Measurements from ENCODE around the gene SYT9.

The SYT9 gene

DNA sequence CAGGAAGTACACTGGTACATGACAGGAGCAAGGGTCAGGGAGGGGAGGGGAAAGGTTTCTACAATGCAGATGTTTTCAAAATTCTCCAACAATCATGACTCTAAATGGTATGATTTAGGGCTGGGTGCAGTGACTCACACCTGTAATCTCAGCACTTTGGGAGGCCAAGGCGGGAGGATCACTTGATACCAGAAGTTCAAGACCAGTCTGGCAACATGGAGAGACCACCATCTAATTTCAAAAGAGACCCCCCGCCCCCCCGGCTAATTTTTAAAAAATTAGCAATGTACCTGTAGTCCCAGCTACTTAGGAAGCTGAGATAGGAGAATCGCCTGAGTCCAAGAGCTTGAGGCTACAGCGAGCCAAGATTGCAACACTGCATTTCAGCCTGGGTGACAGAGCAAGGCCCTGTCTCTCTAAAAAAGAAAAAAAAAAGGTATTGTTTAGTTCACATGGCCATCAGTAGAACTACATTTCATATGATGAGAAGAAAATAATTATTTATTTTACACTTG lies 217.7 kb downstream of the SYT9 start:
- no peak for DNase-seq (ENCODE audit: low read depth, low spot score)

DNA sequence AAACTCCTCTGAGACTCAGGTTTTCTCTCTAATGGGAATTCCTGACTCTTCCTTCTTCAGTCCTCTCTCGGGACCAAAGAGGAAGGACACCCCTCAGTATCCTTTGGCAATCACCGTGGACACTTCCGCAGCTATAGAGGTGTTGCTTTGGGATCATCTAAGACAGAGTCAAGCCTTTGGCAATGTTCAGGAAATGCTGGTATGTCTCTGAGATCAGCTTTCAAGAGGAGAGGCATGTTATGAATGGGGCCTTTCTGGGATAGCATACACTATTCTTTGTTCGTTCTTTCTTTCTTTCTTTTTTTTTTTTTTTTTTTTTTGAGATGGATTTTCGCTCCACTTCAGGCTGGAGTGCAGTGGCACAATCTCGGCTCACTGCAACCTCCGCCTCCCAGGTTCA lies 219.4 kb downstream of the SYT9 start:
- DNase-seq (ENCODE audit: low read depth, low spot score) = no peak

DNA sequence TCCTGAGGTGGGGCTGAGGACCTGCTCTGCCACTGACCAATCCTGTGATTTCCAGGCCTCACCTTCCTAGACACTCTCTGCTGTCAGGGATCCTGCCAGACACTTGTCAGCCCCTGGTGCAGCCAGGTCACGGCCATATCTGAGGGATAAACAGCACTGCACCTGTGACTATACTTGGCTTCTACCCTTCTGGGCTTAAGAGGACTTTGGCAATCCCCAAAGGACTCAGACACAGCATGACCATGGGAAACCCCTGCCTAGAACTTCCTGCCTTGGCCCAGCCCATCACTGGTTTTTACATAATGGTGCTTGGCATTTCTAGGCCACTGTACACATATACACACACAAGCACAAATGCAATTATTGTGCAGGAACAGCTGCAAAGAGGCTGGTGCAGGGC lies 222.0 kb downstream of the SYT9 start:
- no peak for DNase-seq (ENCODE audit: low read depth, low spot score)

DNA sequence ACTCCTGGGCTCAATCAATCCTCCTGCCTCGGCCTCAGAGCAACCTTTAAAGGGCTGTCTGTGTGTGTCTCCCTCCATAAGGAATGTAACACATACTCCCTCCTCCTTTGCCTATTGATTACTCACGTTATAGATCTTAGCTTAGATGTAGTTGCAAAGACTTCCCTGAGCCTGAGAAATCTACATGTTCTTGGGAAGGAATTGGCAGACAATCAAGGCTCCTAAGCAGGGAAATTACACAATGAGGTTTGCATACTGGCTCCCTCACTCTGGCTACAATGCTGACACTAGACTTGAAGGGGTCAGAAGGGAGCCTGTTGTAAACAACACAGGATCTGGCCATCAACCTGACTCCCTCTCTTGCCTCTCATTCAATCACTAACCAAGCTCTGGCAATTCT lies 228.4 kb downstream of the SYT9 start:
- DNase-seq (ENCODE audit: low read depth, low spot score) = no peak

GRCh38 chr11:7484131-7484530 lies 232.4 kb downstream of the SYT9 start:
- no peak for DNase-seq (ENCODE audit: low read depth, low spot score)

GRCh38 chr11:7484645-7485044 lies 232.9 kb downstream of the SYT9 start:
- DNase-seq (ENCODE audit: low read depth, low spot score) = peak; percentile 79

GRCh38 chr11:7485186-7486097 lies 233.7 kb downstream of the SYT9 start, which contains the start of gene OLFML1:
TSS of gene OLFML1 (plus strand) at chr11:7485506. CDS start at chr11:7485876, 370 bp downstream.
- DNase-seq (ENCODE audit: low read depth, low spot score) = peak; percentile 32

- DNase-seq (ENCODE audit: low read depth, low spot score) = no peak
Measured at GRCh38 chr11:7486098-7486780, 234.5 kb downstream of the SYT9 start.

- DNase-seq (ENCODE audit: low read depth, low spot score) = peak; percentile 4
Measured at GRCh38 chr11:7486781-7487140, 235.1 kb downstream of the SYT9 start.

GRCh38 chr11:7487360-7487759 lies 235.7 kb downstream of the SYT9 start:
- no peak for DNase-seq (ENCODE audit: low read depth, low spot score)

DNA sequence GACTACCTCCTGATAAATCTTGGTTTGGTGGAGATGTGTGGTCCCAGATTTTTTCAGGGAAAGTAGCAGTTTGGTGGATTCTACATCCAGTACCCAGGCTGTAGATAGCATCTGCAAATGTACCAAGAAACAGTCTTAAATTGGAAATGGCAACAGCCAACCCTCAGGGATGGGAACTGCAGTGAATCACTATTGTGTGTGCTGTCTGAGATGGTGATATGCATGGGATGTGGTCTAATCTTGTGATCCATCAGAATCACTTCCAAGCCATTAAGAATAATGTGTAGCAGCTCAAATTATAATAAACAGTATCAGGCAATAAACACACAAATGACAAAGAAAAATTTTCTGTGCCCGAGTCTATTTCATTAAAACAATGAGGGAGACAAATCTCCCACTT lies 237.0 kb downstream of the SYT9 start:
- DNase-seq (ENCODE audit: low read depth, low spot score) = no peak

DNA sequence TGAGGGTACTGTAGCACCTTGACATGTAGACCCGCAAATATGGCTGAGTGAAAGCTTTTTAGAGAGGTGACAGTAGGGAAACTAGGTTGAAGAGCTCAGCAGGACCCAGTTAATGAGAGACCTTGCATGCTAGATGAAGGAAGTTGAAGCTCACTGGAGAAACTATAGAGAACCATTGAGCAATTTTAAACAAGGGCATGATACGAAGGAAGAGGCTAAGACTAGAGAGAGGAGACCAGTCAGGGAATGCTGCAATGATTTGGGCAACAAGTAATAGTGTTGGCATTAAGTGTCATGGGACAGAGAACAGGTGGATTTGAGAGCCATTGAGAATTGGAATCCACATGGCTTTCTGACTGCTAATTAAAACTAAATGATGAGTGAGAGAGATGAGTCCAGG lies 237.7 kb downstream of the SYT9 start:
- DNase-seq (ENCODE audit: low read depth, low spot score) = no peak

DNA sequence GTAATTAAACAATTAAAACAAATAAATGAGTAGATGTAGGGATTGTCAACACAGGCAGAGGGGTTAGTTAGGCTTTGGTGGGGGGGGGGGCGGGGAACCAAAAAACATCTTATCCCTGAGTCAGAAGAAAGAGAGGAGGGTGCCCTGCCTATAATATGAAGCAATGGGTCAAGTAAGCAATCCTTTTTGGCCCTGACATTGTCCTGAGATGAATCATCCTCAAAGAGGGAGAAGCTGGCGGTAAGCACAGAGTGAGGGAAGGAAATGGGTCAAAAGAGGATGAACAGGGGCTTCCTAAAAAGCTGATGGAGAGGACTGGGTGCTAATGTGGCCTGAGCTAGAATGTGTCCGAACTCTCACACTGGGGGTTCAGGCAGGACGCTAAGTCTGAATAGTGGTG lies 238.3 kb downstream of the SYT9 start:
- no peak for DNase-seq (ENCODE audit: low read depth, low spot score)

DNA sequence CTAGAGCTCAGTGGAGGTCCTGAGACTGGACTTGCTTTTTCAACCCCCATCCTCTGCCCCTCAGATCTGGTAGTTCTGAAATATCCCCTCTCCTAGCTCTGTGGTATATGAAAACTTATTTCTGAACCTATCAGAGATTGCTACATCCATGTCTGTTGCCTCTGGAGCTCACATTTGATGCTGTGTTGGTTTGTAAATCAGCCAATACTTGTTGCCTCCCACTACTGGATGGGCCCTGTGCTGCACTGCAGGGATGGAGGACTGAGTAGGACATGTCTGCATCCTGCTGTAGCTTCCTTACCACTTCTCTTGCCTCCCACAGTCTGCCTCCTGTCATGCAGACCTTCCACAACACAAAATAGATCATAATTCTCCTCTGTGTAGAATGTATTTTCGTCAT lies 238.8 kb downstream of the SYT9 start:
- no peak for DNase-seq (ENCODE audit: low read depth, low spot score)

DNA sequence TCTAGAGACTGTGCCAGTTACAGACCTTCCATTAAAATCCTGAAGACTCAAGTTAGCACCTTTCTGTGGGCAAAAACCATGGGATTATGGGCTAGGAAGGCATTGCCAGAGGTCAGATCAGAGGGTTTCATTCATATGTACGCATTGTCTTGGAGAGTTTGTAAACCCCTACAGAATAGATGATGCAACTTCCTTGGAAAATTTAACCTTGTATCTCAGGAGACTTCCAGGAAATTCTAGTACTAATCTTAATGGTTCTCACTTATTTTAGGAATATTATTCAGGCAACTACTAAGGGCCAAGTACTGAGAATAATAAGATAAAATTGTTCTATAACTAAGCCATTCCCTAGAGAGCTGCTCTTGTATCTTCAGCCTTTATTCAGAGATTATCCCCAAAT lies 240.5 kb downstream of the SYT9 start:
- no peak for DNase-seq (ENCODE audit: low read depth, low spot score)

DNA sequence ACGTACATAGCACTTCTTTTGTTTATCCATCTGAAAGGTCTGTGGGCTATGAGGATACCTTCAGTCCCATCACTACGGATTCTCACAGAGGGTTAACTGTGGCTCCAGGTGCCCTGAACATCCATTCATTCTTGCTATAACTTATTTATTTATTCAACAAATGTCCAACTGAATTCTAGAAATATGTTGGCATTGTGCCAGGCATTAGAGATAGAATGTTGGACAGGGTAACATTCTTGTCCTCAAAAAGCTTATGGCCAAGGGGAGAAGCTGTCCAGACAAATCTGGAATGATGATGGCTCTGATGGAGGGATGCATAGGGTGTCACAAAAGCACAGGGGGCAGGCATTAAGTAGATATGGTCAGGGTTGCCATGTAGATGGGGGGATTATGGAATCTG lies 242.0 kb downstream of the SYT9 start:
- DNase-seq (ENCODE audit: low read depth, low spot score) = no peak

GRCh38 chr11:7494086-7494745 lies 242.5 kb downstream of the SYT9 start:
- no peak for DNase-seq (ENCODE audit: low read depth, low spot score)

- DNase-seq (ENCODE audit: low read depth, low spot score) = no peak
Measured at GRCh38 chr11:7495882-7496551, 244.3 kb downstream of the SYT9 start.

DNA sequence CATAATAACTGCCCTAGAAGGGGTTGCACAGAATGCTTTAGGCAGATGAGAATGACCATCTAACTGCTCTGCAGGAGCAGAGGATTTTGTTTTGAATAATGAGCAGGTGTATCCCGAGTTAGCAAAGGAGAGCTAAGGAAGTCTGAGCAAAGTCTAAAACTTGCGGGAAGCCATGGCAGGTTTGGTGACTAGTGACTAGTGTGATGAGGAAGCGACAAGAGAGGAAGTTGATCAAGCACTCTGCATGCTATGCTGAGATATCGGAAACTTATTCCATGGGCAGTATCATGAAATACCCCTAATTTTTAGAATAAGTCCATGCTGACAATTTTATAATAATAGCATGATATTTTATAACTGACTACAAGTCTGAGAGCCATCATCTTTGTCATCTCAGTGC lies 246.5 kb downstream of the SYT9 start:
- no peak for DNase-seq (ENCODE audit: low read depth, low spot score)

- no peak for DNase-seq (ENCODE audit: low read depth, low spot score)
Measured at GRCh38 chr11:7499081-7499480, 247.4 kb downstream of the SYT9 start.

DNA sequence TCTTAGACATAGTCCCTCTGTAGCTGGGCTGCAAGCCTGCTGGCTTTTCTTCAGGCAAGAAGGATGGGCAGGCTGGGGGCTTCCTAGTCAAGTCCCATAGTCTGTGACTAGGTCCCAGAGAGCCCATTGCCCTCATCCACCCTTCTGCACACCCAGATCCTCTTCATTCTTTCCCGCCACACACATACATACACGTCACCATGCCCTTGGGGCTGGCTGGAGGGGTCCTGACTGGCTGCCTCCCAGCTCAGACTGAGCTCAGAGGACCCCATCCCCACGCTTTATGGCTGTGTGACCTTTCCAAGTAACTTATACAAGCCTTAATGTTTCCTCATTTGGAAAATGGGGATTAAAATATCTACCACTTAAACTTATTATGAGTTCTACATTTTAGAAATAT lies 248.5 kb downstream of the SYT9 start:
- peak; percentile 14 for DNase-seq (ENCODE audit: low read depth, low spot score)

GRCh38 chr11:7501251-7501650 lies 249.5 kb downstream of the SYT9 start:
- DNase-seq (ENCODE audit: low read depth, low spot score) = peak; percentile 47

All from ELF-1 (cell line).